Subcutaneous adipose tissue (tissue), 4 donors: ENCODE results near the gene OR6N2. TPM values are rescaled to one million over a fixed set of nuclear protein-coding genes. Genes with fewer than 3 reads are reported as not detected.

Experiments used
- total RNA-seq, 4 donors: library from RNA; depleted of rRNA; stranded (reverse); fragments of >200 nt; gene quantifications; one replicate each; pipeline ENCODE4 v1.1.0, GENCODE V29; 2016
- TF ChIP-seq, protein P1 (sequence below): fragments of 450-650 bp; IDR thresholded peaks from one replicate; pipeline ENCODE4 v1.5.1; 2016; ENCODE audit warnings: low read depth, mild to moderate bottlenecking, control low read depth, antibody characterized with exemption, moderate library complexity

The OR6N2 gene
- total RNA-seq, 4 donors from 2014 or later = not detected

DNA sequence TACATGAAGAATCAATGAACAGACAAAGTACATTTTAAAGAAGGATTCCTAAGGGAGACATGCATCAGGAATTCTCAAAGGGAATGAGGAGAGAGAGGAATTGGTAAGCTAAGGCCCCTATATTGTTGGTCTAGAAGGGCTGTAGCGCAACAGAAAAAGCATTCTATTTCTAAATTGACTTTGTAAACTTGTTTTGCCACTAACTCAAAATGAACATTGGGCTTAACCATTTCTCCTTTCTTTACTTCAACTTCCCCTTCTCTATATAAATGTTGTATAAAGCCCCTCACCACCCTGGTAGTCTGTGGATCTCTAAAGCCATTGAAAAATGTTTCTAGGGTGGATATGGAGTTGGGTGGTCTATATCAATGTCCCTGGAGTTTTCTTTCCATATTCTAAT lies 20.4 kb upstream of the OR6N2 start:
- TF ChIP-seq, protein P1, sequence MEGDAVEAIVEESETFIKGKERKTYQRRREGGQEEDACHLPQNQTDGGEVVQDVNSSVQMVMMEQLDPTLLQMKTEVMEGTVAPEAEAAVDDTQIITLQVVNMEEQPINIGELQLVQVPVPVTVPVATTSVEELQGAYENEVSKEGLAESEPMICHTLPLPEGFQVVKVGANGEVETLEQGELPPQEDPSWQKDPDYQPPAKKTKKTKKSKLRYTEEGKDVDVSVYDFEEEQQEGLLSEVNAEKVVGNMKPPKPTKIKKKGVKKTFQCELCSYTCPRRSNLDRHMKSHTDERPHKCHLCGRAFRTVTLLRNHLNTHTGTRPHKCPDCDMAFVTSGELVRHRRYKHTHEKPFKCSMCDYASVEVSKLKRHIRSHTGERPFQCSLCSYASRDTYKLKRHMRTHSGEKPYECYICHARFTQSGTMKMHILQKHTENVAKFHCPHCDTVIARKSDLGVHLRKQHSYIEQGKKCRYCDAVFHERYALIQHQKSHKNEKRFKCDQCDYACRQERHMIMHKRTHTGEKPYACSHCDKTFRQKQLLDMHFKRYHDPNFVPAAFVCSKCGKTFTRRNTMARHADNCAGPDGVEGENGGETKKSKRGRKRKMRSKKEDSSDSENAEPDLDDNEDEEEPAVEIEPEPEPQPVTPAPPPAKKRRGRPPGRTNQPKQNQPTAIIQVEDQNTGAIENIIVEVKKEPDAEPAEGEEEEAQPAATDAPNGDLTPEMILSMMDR = no peak

DNA sequence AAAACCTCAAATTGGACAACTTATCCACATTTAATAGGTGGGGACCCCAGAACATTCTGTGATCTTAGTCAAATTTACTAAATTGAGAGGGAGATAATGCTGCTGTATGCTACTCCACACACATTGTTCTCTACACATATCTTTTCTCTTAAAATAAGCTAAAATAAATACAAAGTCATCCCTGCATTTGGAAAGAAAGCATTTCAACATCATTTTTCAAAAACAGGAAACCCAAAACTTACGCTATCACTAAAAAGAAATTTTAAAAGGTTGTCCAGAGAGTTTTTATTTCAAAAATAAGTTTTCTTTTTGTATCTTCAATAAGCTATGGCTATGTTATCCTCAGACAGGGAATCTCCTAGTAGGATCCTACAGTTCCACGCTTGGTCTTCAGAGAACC lies 19.5 kb upstream of the OR6N2 start:
- TF ChIP-seq, protein P1 = no peak

DNA sequence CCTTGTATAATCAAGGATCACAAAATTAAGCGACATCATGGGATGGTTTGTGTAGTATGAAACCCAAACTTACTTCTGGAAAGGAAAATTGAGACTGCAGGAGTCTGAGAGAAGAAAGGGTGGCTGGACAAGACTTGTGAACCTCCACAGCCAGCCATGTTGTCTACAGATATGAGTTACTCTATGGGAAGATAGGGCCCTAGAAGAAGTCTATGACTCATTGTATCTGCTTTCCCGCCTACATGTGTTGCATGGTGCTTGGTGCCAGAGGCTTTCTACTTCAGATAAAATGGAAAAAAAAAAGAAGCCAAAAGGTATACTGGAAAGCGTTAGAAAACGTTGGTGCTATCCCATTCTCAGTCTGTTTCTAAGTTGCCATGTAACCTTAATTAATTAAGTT lies 18.7 kb upstream of the OR6N2 start:
- TF ChIP-seq, protein P1 = no peak

DNA sequence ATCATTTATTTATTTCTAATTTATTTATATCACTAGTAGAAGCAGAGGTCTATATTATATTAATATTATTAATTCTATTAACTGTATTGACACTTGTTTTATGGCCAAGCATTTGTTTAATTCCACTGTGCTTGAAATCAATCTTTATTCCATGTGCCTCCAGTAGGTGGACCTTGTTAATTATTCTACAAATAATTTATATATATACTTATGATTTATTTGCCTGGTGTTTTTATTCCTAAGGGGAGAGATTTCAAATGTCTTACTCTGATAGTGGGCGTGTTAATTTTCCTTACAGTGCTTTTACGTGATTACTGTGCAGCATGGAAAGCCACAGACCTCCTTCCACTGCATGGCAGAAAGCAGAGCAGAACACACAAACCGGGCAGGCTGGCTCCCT lies 17.5 kb upstream of the OR6N2 start:
- TF ChIP-seq, protein P1 = no peak

DNA sequence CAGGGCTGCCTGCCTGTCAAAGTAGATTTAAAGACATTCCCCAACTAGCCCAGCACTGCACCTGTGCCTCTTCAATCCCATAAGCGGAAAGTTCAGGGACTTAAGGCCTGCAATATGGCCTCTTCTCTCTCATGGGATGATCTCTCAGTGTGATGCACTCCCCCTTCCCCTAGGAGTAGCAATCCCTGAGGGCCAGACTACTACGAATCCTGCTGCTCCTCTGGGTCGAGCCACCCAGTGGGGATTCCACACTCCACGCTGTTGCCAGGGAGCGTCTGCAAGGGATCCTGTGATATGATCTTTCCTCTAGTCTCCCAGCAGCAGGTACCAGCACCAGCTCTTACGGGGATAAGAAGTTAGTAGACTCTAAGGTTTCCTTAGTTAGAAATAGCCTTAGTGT lies 13.2 kb upstream of the OR6N2 start:
- TF ChIP-seq, protein P1 = no peak

DNA sequence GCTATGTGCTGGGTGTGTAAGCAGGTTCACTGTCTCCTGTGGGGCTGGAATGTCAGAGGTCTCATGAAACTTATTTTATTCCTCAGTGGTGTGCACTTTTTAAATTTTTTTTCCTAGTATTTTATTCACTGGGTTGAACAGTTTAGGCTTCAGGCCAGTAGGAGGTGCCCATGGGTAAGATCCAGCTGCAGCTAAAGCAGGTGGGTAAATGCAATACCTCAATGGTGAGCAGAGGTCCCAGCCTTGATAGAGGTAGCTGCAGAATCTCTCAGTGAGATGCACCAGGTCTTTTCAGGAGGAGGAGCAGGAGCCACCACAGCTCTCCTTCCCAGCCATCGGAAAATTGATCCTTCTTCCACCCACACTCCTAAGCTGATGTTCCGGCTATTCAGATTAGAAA lies 12.6 kb upstream of the OR6N2 start:
- TF ChIP-seq, protein P1 = no peak

DNA sequence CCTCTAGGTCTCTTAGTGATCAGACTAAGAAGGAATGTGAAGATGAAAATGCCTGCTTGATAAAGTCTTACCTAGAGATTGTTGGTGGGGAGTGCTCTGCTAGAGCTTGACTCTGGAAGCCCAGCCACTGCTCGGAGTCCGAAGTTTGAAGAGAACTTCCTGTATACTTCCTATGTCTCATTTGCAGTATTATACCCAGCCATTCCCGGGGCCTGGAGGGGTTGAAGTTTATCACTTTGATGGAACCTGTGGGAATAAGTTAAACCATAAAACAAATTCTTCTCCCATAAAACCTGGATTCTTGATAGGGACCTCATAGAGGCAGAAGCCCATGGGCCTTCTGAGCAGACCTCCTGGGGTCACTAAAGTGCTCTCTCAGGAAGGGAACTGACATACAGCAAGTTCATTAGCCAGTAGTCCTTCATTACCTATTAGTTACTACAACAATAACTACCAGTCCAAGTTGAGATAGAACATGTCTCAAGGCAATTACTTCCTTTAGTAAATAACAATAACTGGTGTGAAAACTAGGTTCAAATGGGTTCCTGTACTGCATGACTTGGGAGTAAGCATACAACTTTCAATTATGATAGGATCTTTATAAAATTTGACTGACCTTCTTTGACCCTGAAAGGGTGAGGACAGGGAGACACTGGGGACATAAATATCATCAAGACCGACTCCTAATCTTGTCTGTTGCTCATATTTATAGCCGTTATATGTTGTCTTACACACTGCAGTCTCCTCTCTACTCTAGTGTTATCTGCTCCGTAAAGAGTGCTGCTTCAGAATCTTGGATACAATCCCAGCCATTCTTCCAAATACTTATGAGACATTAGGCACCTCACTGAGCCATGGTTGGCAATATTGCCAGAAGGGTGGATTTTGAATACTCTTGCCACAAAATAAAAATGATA lies 8.8 kb downstream of the OR6N2 start, which contains the start of gene OR6N1:
OR6N1 (minus strand) TSS at position 246 of the 917 bp plus-strand sequence. CDS start 5,513 bp downstream, outside the sequence.
- TF ChIP-seq, protein P1 = no peak
